ENCODE measurements around the gene RNU5D-1. TPM values are rescaled to one million over a fixed set of nuclear protein-coding genes. Genes with fewer than 3 reads are reported as not detected.

Gene RNU5D-1
- total RNA-seq (2022; extraction: Qiagen RNA extraction; ENCODE audit: low read depth), result not detected in 5 replicates

DNA sequence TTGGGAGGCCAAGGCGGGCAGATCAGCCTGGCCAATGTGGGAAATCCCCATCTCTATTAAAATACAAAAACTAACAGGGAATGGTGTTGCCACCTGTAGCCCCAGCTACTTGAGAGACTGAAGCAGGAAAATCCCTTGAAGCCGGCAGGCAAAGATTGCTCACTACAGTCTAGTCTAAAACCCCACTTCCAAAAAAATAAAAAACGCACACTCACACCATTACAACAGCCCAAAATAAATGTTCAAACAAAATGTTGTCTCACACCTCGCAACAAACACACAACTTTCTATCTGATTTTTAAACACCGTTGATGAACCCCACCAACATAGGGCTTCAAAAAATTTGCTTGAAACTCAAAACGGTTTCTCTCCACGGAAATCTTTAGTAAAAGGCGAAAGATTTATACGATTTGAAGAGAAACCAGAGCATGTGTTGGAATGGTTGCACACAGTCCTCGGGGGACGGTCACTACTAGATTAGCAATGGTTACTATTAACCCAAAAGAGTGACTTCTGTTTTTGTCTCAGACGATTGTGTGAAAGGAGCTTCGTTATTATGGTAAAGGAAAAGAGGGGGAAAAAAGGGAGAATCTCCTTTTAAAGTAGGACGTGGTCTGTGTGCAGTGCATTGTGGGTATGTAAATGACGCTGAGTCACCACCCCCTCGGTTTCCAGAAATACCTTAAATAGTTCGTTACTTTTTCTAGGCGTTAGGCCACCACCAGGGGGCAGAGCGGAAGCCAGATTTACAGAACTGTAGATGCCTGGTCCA lies at the start of gene RNU5D-1:
RNU5D-1 (minus strand) TSS at position 430 of the 772 bp plus-strand sequence.

DNA sequence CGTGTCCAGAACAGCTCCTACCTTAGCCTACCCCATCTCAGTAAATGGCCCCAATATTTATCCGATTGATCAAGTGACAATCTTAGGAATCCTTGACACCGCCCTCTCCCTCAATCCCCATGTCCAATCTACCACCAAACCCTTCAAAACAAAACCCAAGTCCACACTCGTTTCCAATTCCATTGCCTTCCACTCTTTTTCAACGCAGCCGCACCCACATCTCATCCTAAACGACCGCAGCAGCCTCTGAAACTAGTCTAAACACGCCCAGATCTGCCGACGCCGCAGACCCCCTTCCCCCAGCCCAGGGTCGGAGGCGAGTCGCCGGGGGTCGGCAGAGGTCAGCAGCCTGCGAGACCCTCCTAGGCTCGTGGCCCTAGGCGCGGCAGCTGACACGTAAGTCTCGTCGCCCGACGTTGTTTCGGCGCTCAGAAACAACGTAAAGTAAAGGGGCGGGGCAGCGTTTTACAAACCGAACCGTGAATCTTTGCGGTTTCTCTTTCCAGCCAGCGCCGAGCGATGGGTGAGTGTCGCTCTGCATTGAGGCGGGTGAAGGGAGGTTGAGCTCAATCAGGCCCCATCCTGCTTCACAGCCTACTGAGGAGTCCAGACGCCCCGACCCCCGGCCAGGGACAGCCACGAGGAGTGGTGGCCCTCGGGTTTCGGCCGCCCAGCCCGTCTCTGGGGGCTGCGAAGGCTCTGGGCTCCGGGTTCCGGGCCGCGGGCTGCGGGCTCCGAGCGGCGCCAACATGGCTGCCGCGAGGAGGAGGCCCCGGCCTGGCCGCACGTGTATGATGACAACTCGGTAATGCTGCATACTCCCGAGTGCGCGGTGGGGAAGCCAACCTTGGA lies 44.3 kb upstream of the RNU5D-1 start, which contains the start of gene RPS8:
RPS8 (plus strand) TSS at position 463 of the 852 bp plus-strand sequence; CDS start at position 520, 57 bp downstream.

DNA sequence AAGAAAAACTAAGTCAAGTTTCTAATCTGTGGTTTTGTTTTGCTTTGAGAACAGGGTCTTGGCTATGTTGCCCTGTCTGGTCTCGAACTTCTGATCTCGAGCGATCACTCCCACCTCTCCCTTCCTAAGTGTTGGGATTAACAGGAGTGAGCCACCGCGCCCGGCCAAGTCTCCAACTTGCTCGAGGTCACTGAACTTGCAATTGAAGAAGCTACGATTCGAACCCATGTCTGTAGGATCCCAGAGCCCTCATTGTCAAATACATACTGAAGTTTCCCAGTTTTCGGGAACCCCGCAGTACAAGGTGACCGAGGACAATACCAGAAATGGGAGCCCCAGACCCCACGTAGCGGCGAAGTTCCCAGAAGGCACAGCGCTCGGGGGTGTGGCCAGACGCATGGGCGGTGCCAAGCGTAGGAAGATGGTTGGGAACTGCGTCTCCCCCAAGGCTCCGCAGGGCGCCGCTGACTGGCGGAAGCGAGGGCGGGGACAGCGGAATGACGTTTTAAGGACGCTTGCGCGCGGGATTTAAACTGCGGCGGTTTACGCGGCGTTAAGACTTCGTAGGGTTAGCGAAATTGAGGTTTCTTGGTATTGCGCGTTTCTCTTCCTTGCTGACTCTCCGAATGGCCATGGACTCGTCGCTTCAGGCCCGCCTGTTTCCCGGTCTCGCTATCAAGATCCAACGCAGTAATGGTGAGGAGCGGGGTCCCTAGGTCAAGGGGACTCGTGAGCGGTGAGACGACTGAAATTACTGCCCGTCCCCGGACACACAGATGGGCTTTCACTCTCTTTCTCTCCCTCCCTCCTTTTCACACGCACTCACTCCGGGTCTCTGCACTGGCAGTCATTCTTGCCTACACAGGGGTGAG lies 8.6 kb upstream of the RNU5D-1 start, which contains the start of gene KIF2C:
KIF2C (plus strand) TSS at position 531 of the 872 bp plus-strand sequence; CDS start at position 627, 96 bp downstream.

Other genes starting within 250 kb of the RNU5D-1 start
- 7.6 to 13.6 TPM (median 9.5 TPM) in 5 replicates for gene TMEM53, start 56.7 kb downstream of the RNU5D-1 start, total RNA-seq (2022; extraction: Qiagen RNA extraction; ENCODE audit: low read depth)
- 0.28 to 1.2 TPM (median 0.85 TPM) in 5 replicates for gene ARMH1, start 56.5 kb downstream of the RNU5D-1 start, total RNA-seq (2022; extraction: Qiagen RNA extraction; ENCODE audit: low read depth)
- 39.1 to 45.8 TPM (median 42.7 TPM) in 5 replicates for gene KIF2C, start 8.7 kb upstream of the RNU5D-1 start, total RNA-seq (2022; extraction: Qiagen RNA extraction; ENCODE audit: low read depth)
- gene RPS8, start 44.4 kb upstream of the RNU5D-1 start, total RNA-seq (2022; extraction: Qiagen RNA extraction; ENCODE audit: low read depth), result 1,540 to 1,813 TPM (median 1,677 TPM) in 5 replicates
- gene BEST4, start 57.0 kb upstream of the RNU5D-1 start, total RNA-seq (2022; extraction: Qiagen RNA extraction; ENCODE audit: low read depth), result 0.16 to 0.37 TPM (median 0.29 TPM) in 5 replicates
- 12.3 to 19.5 TPM (median 17.5 TPM) in 5 replicates for gene PLK3, start 69.2 kb upstream of the RNU5D-1 start, total RNA-seq (2022; extraction: Qiagen RNA extraction; ENCODE audit: low read depth)
- 0.32 to 0.64 TPM (median 0.48 TPM) in 4 of 5 replicates, not detected in the other for gene DYNLT4, start 76.2 kb upstream of the RNU5D-1 start, total RNA-seq (2022; extraction: Qiagen RNA extraction; ENCODE audit: low read depth)
- gene BTBD19, start 77.4 kb upstream of the RNU5D-1 start, total RNA-seq (2022; extraction: Qiagen RNA extraction; ENCODE audit: low read depth), result 2.2 to 3.3 TPM (median 2.7 TPM) in 5 replicates
- gene PTCH2, start 112.1 kb upstream of the RNU5D-1 start, total RNA-seq (2022; extraction: Qiagen RNA extraction; ENCODE audit: low read depth), result 0.14 to 0.30 TPM (median 0.20 TPM) in 5 replicates

Data from A549 treated with RU486 at 1 μM for 4 hours (cell line).